Lung (tissue), 12 donors: Measurements from ENCODE around the gene PHF21B. TPM values are rescaled to one million over a fixed set of nuclear protein-coding genes. Genes with fewer than 3 reads are reported as not detected.

Experiments
- ATAC-seq: fragments of 200-7000 bp; cut with Tn5 transposase; one replicate; pipeline ENCODE4 v1.9.1; 2020; ENCODE audit warnings: moderate number of reproducible peaks; ENCODE audit not compliant: insufficient read depth, low FRiP score
- DNase-seq, 3 donors: peaks; one replicate each; pipeline ENCODE4 v3.0.0-alpha.2; 2013 to 2017
- H3K27ac ChIP-seq, 2 donors: one replicate each; pipeline ENCODE4 v1.5.1; 2013; ENCODE audit warnings: mild to moderate bottlenecking in 2 of 2, moderate library complexity in 2 of 2, control low read depth in 1 of 2, inconsistent platforms in 1 of 2, low read depth in 1 of 2, low read length in 1 of 2
- H3K27me3 ChIP-seq, 3 donors: one replicate each; pipeline ENCODE4 v1.5.1; 2013; ENCODE audit warnings: low read length in 2 of 3; ENCODE audit not compliant: control insufficient read depth in 3 of 3, insufficient read depth in 3 of 3
- H3K36me3 ChIP-seq, 4 donors: one replicate each; pipeline ENCODE4 v1.5.1; 2013; ENCODE audit warnings: low read length in 4 of 4, mild to moderate bottlenecking in 1 of 4, moderate library complexity in 1 of 4; ENCODE audit not compliant: control insufficient read depth in 4 of 4, insufficient read depth in 4 of 4
- H3K4me1 ChIP-seq, 5 donors: one replicate each; pipeline ENCODE4 v1.5.1; 2013; ENCODE audit warnings: low read length in 5 of 5, mild to moderate bottlenecking in 2 of 5, moderate library complexity in 1 of 5; ENCODE audit not compliant: control insufficient read depth in 5 of 5, insufficient read depth in 5 of 5
- H3K4me3 ChIP-seq: one replicate; pipeline ENCODE4 v1.5.1; 2013; ENCODE audit warnings: mild to moderate bottlenecking, control low read depth, moderate library complexity
- H3K9ac ChIP-seq, 2 donors: one replicate each; pipeline ENCODE4 v1.5.1; 2013; ENCODE audit warnings: low read length in 2 of 2, control low read depth in 1 of 2; ENCODE audit not compliant: insufficient read depth in 1 of 2
- H3K9me3 ChIP-seq, 4 donors: one replicate each; pipeline ENCODE4 v1.5.1; 2013; ENCODE audit warnings: low read length in 3 of 4, mild to moderate bottlenecking in 1 of 4, moderate library complexity in 1 of 4; ENCODE audit not compliant: control insufficient read depth in 4 of 4, insufficient read depth in 3 of 4
- CTCF ChIP-seq: IDR thresholded peaks from 2 replicates; pipeline ENCODE4 v1.5.1; 2012; ENCODE audit warnings: mild to moderate bottlenecking; ENCODE audit errors: control extremely low read depth, extremely low read depth
- WGBS, 2 donors: extraction: QIAGEN DNeasy Blood & Tissue Kit; methylation state at CpG; one replicate each; pipeline ENCODE4 v1.1.7; 2013; 5-methylcytosine and 5-hydroxymethylcytosine counted together
- polyA plus RNA-seq, 2 donors: library from polyadenylated mRNA; stranded (reverse); fragments of 200-250 nt; gene quantifications; one replicate each; pipeline ENCODE4 v1.2.1, GENCODE V29; 2013
- total RNA-seq, 2 donors: library from RNA; depleted of rRNA in 1 of 2; stranded (reverse); fragments of >200 nt in 1 of 2; gene quantifications; one replicate each; pipeline ENCODE4 v1.2.1, GENCODE V29; 2014 to 2021
- donor health status: control.
- donor health status: control.
- donor health status: Bipolar disorder and iron deficiency.
- donor health status: healthy.
- donor health status: DM: yes; HTN: yes; CAD: no.

Gene PHF21B
- total and polyA plus RNA-seq, 4 donors, result 0.03 to 0.43 (median 0.26) TPM

GRCh38 chr22:44898236-44898635, 111.6 kb downstream of the PHF21B start:
- ATAC-seq, result no peak
- WGBS, 2 donors, result 90 to 94% methylated on average over 6 of the region's 6 CpGs
- DNase-seq, result no peak

GRCh38 chr22:44895296-44896055, 114.3 kb downstream of the PHF21B start:
- H3K9ac ChIP-seq, result no peak overlapping the region
- H3K27me3 ChIP-seq, result peaks cover 0 to 4% (median 0%) of the 10 kb centered on the region in 3 donors
- DNase-seq, result no peak
- H3K27ac ChIP-seq, result no peak overlapping the region
- no peak overlapping the region for H3K4me3 ChIP-seq
- ATAC-seq, result no peak
- 79 to 82% methylated on average over 23 of the region's 23 CpGs for WGBS, 2 donors
- H3K36me3 ChIP-seq, result no peaks in the 10 kb centered on the region
- no peak for TF ChIP-seq CTCF
- H3K4me1 ChIP-seq, result no peaks in the 10 kb centered on the region
- H3K9me3 ChIP-seq, result peaks cover 0 to 10% (median under 1%) of the 10 kb centered on the region in 4 donors

More at GRCh38 chr22:44898236-44898635, 111.6 kb downstream of the PHF21B start:
- no peak for TF ChIP-seq CTCF
- no peaks in the 10 kb centered on the region for H3K36me3 ChIP-seq
- peaks cover 0 to 3% (median 0%) of the 10 kb centered on the region in 3 donors for H3K27me3 ChIP-seq
- H3K4me1 ChIP-seq, result no peaks in the 10 kb centered on the region
- H3K27ac ChIP-seq, result no peak overlapping the region
- H3K4me3 ChIP-seq, result no peak overlapping the region
- no peak overlapping the region for H3K9ac ChIP-seq
- H3K9me3 ChIP-seq, result peaks cover 0 to 25% (median 11%) of the 10 kb centered on the region in 4 donors

GRCh38 chr22:44894782-44895181, 115.0 kb downstream of the PHF21B start:
- 79 to 88% methylated on average over 14 of the region's 14 CpGs for WGBS, 2 donors
- H3K27ac ChIP-seq, result no peak overlapping the region

More at GRCh38 chr22:44894782-44895181, 115.0 kb downstream of the PHF21B start:
- no peak for TF ChIP-seq CTCF
- H3K27me3 ChIP-seq, result peaks cover 0 to 4% (median 0%) of the 10 kb centered on the region in 3 donors
- H3K4me1 ChIP-seq, result no peaks in the 10 kb centered on the region
- H3K36me3 ChIP-seq, result no peaks in the 10 kb centered on the region
- H3K9me3 ChIP-seq, result peaks cover 0 to 10% (median 0%) of the 10 kb centered on the region in 4 donors
- no peak for ATAC-seq
- no peak for DNase-seq
- H3K4me3 ChIP-seq, result no peak overlapping the region
- no peak overlapping the region for H3K9ac ChIP-seq
